ENCODE results near the gene APOL1. TPM values are rescaled to one million over a fixed set of nuclear protein-coding genes. Genes with fewer than 3 reads are reported as not detected.

The APOL1 gene
- total and polyA plus RNA-seq, 10 of the 15 experiments (the other 5 are each of a cell fraction or from before 2014, with no cell fraction given), result 9.0 to 42.0 (median 17.6) TPM

DNA sequence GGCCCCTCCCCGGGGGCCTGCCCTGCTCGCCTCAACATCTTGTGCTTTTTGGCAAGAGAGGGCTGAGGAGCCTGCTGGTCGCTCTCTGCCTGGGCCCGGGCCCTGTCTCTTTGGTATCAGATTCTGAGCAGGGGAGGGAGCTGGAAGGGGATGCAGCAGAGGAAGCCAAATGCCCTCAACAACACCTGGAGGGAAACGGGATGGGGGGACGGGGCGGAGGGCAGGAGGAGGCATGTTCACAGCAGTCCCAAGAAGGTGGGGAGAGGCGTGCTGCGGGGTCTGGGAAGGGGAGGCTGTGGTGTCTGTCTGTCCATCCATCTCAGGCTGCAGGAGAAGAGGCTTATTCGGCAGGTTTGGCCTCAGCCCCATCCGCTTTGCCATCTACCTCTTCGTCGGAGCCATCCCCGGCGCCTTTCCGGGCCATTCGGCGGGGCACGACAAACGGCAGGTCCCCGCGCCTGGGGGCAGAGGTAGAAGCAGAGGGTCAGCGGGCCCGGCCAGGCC, 29.4 kb downstream of the APOL1 start:
- H3K36me3 ChIP-seq (ENCODE audit: control insufficient read depth in 2 of 2, insufficient read depth in 2 of 2, low read length in 1 of 2), result peaks cover 17 to 47% of the 10 kb centered on the region in 2 experiments
- no peak overlapping the region for H3K4me2 ChIP-seq (ENCODE audit: control insufficient read depth, insufficient read depth)
- POLR2A ChIA-PET, result no interaction called here
- intact Hi-C loops (cut with micrococcal nuclease; ENCODE audit: unreplicated experiment), result no loop called here
- whole genome bisulfite sequencing (ENCODE audit: insufficient coverage, insufficient replicate concordance, low lambda C conversion rate, missing lambda C conversion rate), result 91% methylated on average over 24 of the region's 24 CpGs
- ATAC-seq, result no peak
- no peaks in the 10 kb centered on the region for H3K79me2 ChIP-seq (ENCODE audit: control insufficient read depth, insufficient read depth, low read length)
- H3K4me1 ChIP-seq (ENCODE audit: control insufficient read depth, insufficient read depth, low read length), result peaks cover 4% of the 10 kb centered on the region
- BruUV-seq (replicated peaks), result no TSS peak
- H3K27ac ChIP-seq (ENCODE audit: control insufficient read depth, insufficient read depth), result no peak overlapping the region
- H2AFZ ChIP-seq (ENCODE audit: control insufficient read depth, low read depth, low read length), result no peak overlapping the region
- FAIRE-seq, result no peak
- in situ Hi-C loops (cut with MboI), result no loop called here
- DNase-seq (ENCODE audit: low read depth, low spot score), result no peak
- SMC1A ChIA-PET (ENCODE audit: uncharacterized antibody, unreplicated experiment), result interaction anchor here (0.9 kb wide), 1 partner anchor 20 kb away, joined by 3 read pairs; no protein-coding TSS in a partner anchor
- H3K9me3 ChIP-seq (replicated peaks; ENCODE audit: control insufficient read depth, insufficient read depth, low read length), result no peaks in the 10 kb centered on the region
- no peak overlapping the region for H3K9ac ChIP-seq (ENCODE audit: control insufficient read depth, insufficient read depth, low read length)
- TF ChIP-seq SMC3 (IDR thresholded peaks at IDR 0.05; ENCODE audit: borderline replicate concordance, low read length), result no peak
- no peak for TF ChIP-seq CBFB (IDR thresholded peaks at IDR 0.05; ENCODE audit: low read depth)
- no peak for TF ChIP-seq IKZF2 (IDR thresholded peaks at IDR 0.05)
- TF ChIP-seq ETV6 (conservative IDR thresholded peaks at IDR 0.05 in 1 of 2, IDR thresholded peaks at IDR 0.05 in 1 of 2; ENCODE audit: borderline replicate concordance in 1 of 2, low read depth in 1 of 2), result no peak
- TF ChIP-seq, protein P1, sequence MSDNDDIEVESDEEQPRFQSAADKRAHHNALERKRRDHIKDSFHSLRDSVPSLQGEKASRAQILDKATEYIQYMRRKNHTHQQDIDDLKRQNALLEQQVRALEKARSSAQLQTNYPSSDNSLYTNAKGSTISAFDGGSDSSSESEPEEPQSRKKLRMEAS (IDR thresholded peaks at IDR 0.05; ENCODE audit: low read depth, low read length), result no peak
- TF ChIP-seq ZNF207 (IDR thresholded peaks at IDR 0.05; ENCODE audit: borderline replicate concordance), result no peak
- no peaks in the 10 kb centered on the region for H4K20me1 ChIP-seq (ENCODE audit: control insufficient read depth, insufficient read depth)
- H3K27me3 ChIP-seq (replicated peaks in 1 of 2; ENCODE audit: control insufficient read depth in 2 of 2, insufficient read depth in 2 of 2, low read length in 1 of 2), result no peaks in the 10 kb centered on the region
- no peak overlapping the region for H3K4me3 ChIP-seq
- RAD21 ChIA-PET (ENCODE audit: unreplicated experiment), result no interaction called here
- CTCF ChIA-PET, result no interaction called here

DNA sequence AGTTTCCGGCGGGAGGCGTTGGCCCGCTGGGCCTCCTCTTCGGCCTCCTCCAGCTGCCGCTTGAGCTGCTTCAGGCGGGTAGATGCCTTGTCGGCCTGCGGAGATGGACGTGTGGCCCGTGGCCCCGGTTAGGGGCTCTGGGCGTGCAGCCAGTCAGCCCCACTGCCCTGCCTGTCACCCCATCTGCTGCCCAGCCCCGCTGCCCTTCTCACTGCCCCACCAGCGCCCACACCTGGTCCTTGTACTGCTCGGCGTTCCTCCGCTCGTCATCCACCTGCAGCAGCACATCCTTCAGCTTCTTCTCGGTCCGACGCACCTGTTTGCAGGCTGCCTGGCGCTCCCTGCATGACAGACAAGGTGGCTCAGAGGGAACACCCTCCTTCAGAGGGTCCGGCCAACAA, 31.2 kb downstream of the APOL1 start:
- WGBS (ENCODE audit: insufficient coverage, insufficient replicate concordance, low lambda C conversion rate, missing lambda C conversion rate), result 94% methylated on average over 24 of the region's 24 CpGs
- Histone ChIP-seq H4K20me1 (ENCODE audit: control insufficient read depth, insufficient read depth) (no peaks in the 10 kb centered on the region), H3K4me2 (ENCODE audit: control insufficient read depth, insufficient read depth) (no peak overlapping the region), H3K27ac (ENCODE audit: control insufficient read depth, insufficient read depth) (no peak overlapping the region), H3K9ac (ENCODE audit: control insufficient read depth, insufficient read depth, low read length) (no peak overlapping the region), H3K4me1 (ENCODE audit: control insufficient read depth, insufficient read depth, low read length) (no peaks in the 10 kb centered on the region), H3K79me2 (ENCODE audit: control insufficient read depth, insufficient read depth, low read length) (no peaks in the 10 kb centered on the region), H3K4me3 (no peak overlapping the region), H3K27me3 (replicated peaks in 1 of 2; ENCODE audit: control insufficient read depth in 2 of 2, insufficient read depth in 2 of 2, low read length in 1 of 2) (no peaks in the 10 kb centered on the region), H3K9me3 (replicated peaks; ENCODE audit: control insufficient read depth, insufficient read depth, low read length) (no peaks in the 10 kb centered on the region), H3K36me3 (ENCODE audit: control insufficient read depth in 2 of 2, insufficient read depth in 2 of 2, low read length in 1 of 2) (peaks cover 24 to 62% of the 10 kb centered on the region in 2 experiments), H2AFZ (ENCODE audit: control insufficient read depth, low read depth, low read length) (no peak overlapping the region)
- DNase-seq (ENCODE audit: low read depth, low spot score), result no peak
- ChIA-PET CTCF (interaction anchor here (0.8 to 4.0 kb wide), 7 partner anchors 13 to 186 kb away, joined by 3 to 20 read pairs (median 5); no protein-coding TSS in a partner anchor), SMC1A (ENCODE audit: uncharacterized antibody, unreplicated experiment) (interaction anchor here (1.3 to 1.5 kb wide), 2 partner anchors 186 kb away, joined by 3 to 4 read pairs; no protein-coding TSS in a partner anchor), RAD21 (ENCODE audit: unreplicated experiment) (no interaction called here), POLR2A (no interaction called here)
- no peak for FAIRE-seq
- ATAC-seq, result no peak
- intact Hi-C loops (cut with micrococcal nuclease; ENCODE audit: unreplicated experiment), result no loop called here
- no TSS peak for BruUV-seq (replicated peaks)
- TF ChIP-seq, protein P2, sequence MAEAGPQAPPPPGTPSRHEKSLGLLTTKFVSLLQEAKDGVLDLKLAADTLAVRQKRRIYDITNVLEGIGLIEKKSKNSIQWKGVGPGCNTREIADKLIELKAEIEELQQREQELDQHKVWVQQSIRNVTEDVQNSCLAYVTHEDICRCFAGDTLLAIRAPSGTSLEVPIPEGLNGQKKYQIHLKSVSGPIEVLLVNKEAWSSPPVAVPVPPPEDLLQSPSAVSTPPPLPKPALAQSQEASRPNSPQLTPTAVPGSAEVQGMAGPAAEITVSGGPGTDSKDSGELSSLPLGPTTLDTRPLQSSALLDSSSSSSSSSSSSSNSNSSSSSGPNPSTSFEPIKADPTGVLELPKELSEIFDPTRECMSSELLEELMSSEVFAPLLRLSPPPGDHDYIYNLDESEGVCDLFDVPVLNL (IDR thresholded peaks at IDR 0.05; ENCODE audit: low read depth, low read length), result no peak
- TF ChIP-seq POLR2A (IDR thresholded peaks at IDR 0.05; ENCODE audit: low read depth, low read length), result peak; percentile 49; the same call in 1 of the 2 replicates
- in situ Hi-C loops (cut with MboI), result no loop called here
